CD14-positive monocyte (primary cell): ENCODE data around the gene ZNF544. TPM values are rescaled to one million over a fixed set of nuclear protein-coding genes. Genes with fewer than 3 reads are reported as not detected.
A peak's percentile ranks its signal among the peaks of the same experiment; 100 is the strongest.
"Not testable (repeated sequence)": the region's sequence is repeated elsewhere in the genome, so short reads cannot be mapped to it uniquely, and the experiment has no call there.

Experiments
- DNase-seq, 3 donors: peaks; one replicate each; pipeline ENCODE4 v3.0.0-alpha.2; 2011 to 2022
- H2AFZ ChIP-seq: 2 replicates; pipeline ENCODE4 v1.6.0; 2012; ENCODE audit warnings: mild to moderate bottlenecking, low read depth, low read length, inconsistent platforms; ENCODE audit not compliant: insufficient read depth, poor library complexity, severe bottlenecking
- H3K27ac ChIP-seq, 2 donors: 1 replicate in 1 of 2; 2 replicates in 1 of 2; pipeline ENCODE4 v1.5.1; 2012 to 2013; ENCODE audit warnings: low read length in 2 of 2, control low read depth in 1 of 2, inconsistent platforms in 1 of 2, low read depth in 1 of 2, mild to moderate bottlenecking in 1 of 2
- H3K27me3 ChIP-seq, 2 donors: one replicate each; pipeline versions ENCODE4 v1.6.0 to v1.6.1; 2011 to 2013; ENCODE audit warnings: low read length in 2 of 2; ENCODE audit not compliant: control insufficient read depth in 2 of 2, insufficient read depth in 2 of 2
- H3K36me3 ChIP-seq, 2 donors: replicated peaks in 1 of 2; 1 replicate in 1 of 2; 2 replicates in 1 of 2; pipeline versions ENCODE4 v1.5.1 to v1.6.1; 2012 to 2013; ENCODE audit warnings: low read length in 2 of 2, control low read depth in 1 of 2, inconsistent platforms in 1 of 2, mild to moderate bottlenecking in 1 of 2; ENCODE audit not compliant: insufficient read depth in 2 of 2, control insufficient read depth in 1 of 2
- H3K4me1 ChIP-seq, 2 donors: 1 replicate in 1 of 2; 2 replicates in 1 of 2; pipeline versions ENCODE4 v1.5.1 to v1.6.1; 2012 to 2013; ENCODE audit warnings: low read length in 2 of 2, control low read depth in 1 of 2, inconsistent platforms in 1 of 2, mild to moderate bottlenecking in 1 of 2, moderate library complexity in 1 of 2; ENCODE audit not compliant: insufficient read depth in 2 of 2, control insufficient read depth in 1 of 2
- H3K4me2 ChIP-seq: replicated peaks from 2 replicates; pipeline ENCODE3; 2012; ENCODE audit warnings: low read length, moderate library complexity, mild to moderate bottlenecking; ENCODE audit not compliant: poor library complexity, severe bottlenecking; ENCODE audit errors: extremely low read depth
- H3K4me3 ChIP-seq, 3 experiments: fragments of 200-600 bp in 1 of 3; sonication (generic) in 1 of 3; replicated peaks in 1 of 3; 1 replicate in 2 of 3; 2 replicates in 1 of 3; pipeline ENCODE4 v1.5.1; 2011 to 2013; ENCODE audit warnings: low read length in 3 of 3, mild to moderate bottlenecking in 3 of 3, control low read depth in 2 of 3, low read depth in 2 of 3, inconsistent platforms in 1 of 3, moderate library complexity in 1 of 3
- H3K79me2 ChIP-seq: 2 replicates; pipeline ENCODE4 v1.6.0; 2012; ENCODE audit warnings: mild to moderate bottlenecking, control low read depth, inconsistent platforms, low read length, moderate library complexity; ENCODE audit not compliant: insufficient read depth
- H3K9ac ChIP-seq: 2 replicates; pipeline ENCODE4 v1.6.0; 2017; ENCODE audit warnings: low read length, mild to moderate bottlenecking; ENCODE audit not compliant: insufficient read depth, poor library complexity, severe bottlenecking
- H3K9me3 ChIP-seq, 2 donors: replicated peaks in 1 of 2; 1 replicate in 1 of 2; 2 replicates in 1 of 2; pipeline versions ENCODE4 v1.5.1 to v1.6.1; 2012 to 2013; ENCODE audit warnings: low read length in 2 of 2, control low read depth in 1 of 2; ENCODE audit not compliant: control insufficient read depth in 1 of 2, insufficient read depth in 1 of 2
- H4K20me1 ChIP-seq: 2 replicates; pipeline ENCODE4 v1.6.0; 2012; ENCODE audit warnings: mild to moderate bottlenecking, low read length, control low read depth, moderate library complexity; ENCODE audit not compliant: insufficient read depth
- H3K27ac Mint-ChIP-seq, 7 donors: one replicate each; pipeline ENCODE4 v1.8.0; 2020; ENCODE audit warnings: mild to moderate bottlenecking in 7 of 7, mixed read lengths in 7 of 7, moderate library complexity in 6 of 7, inconsistent platforms in 2 of 7
- H3K27me3 Mint-ChIP-seq, 3 donors: one replicate each; pipeline ENCODE4 v1.8.0; 2021 to 2022; ENCODE audit warnings: low read depth in 3 of 3, mild to moderate bottlenecking in 3 of 3, mixed read lengths in 3 of 3, moderate library complexity in 3 of 3, inconsistent platforms in 1 of 3
- H3K36me3 Mint-ChIP-seq, 2 donors: one replicate each; pipeline ENCODE4 v1.8.0; 2020; ENCODE audit warnings: mixed read lengths in 2 of 2, inconsistent platforms in 1 of 2, mild to moderate bottlenecking in 1 of 2
- H3K4me1 Mint-ChIP-seq: one replicate; pipeline ENCODE4 v1.8.0; 2020; ENCODE audit warnings: mild to moderate bottlenecking, mixed read lengths
- H3K4me3 Mint-ChIP-seq, 2 donors: one replicate each; pipeline ENCODE4 v1.8.0; 2020; ENCODE audit warnings: mild to moderate bottlenecking in 2 of 2, mixed read lengths in 2 of 2, moderate library complexity in 1 of 2
- H3K9me3 Mint-ChIP-seq, 7 donors: one replicate each; pipeline ENCODE4 v1.8.0; 2020 to 2022; ENCODE audit warnings: mixed read lengths in 7 of 7, mild to moderate bottlenecking in 6 of 7, moderate library complexity in 6 of 7, inconsistent platforms in 2 of 7
- WGBS: methylation state at CpG from one replicate; pipeline ENCODE4 v1.1.5; 2013; ENCODE audit warnings: missing lambda C conversion rate; ENCODE audit not compliant: insufficient coverage; 5-methylcytosine and 5-hydroxymethylcytosine counted together
- intact Hi-C, 2 donors: fragments of 100-400 bp; cut with micrococcal nuclease; formaldehyde crosslinking; loops; one replicate each; pipeline versions ENCODE4 v1.15.0 to v1.15.1; 2023
- polyA plus RNA-seq, 3 donors: library from polyadenylated mRNA; depleted of rRNA in 1 of 3; unstranded in 2 of 3; stranded (reverse) in 1 of 3; fragments of 300-500 nt in 2 of 3; fragments of >200 nt in 1 of 3; fragmentation: Illumina TruSeq in 2 of 3; gene quantifications; 1 replicate in 2 of 3; 2 replicates in 1 of 3; pipeline ENCODE4 v1.2.3, GENCODE V29; 2012 to 2021
- TF ChIP-seq, protein P1 (sequence below): fragments of 200-600 bp; IDR thresholded peaks from one replicate; pipeline ENCODE4 v1.8.0; 2022; ENCODE audit warnings: antibody characterized with exemption, mild to moderate bottlenecking

The ZNF544 gene
- polyA plus RNA-seq, 3 donors = 1.5 to 7.9 (median 2.2) TPM

GRCh38 chr19:58310685-58311084 lies 82.0 kb downstream of the ZNF544 start:
- H3K9me3 ChIP-seq = peaks cover 49 to 54% of the 10 kb centered on the region in 2 donors
- H3K36me3 ChIP-seq = peaks cover 52 to 87% of the 10 kb centered on the region in 2 donors
- 100% methylated on average over 4 of the region's 13 CpGs for WGBS
- peaks cover 33 to 55% (median 49%) of the 10 kb centered on the region in 7 donors for H3K9me3 Mint-ChIP-seq
- H3K4me3 Mint-ChIP-seq, H3K4me3 ChIP-seq, H3K27me3 Mint-ChIP-seq, H3K4me2 ChIP-seq, H3K27ac ChIP-seq, intact Hi-C loops, H2AFZ ChIP-seq, H3K4me1 Mint-ChIP-seq, H3K27me3 ChIP-seq, H3K27ac Mint-ChIP-seq, H4K20me1 ChIP-seq, H3K4me1 ChIP-seq, H3K9ac ChIP-seq, DNase-seq: not testable (repeated sequence)
- H3K36me3 Mint-ChIP-seq = peaks cover 81 to 98% of the 10 kb centered on the region in 2 donors
- TF ChIP-seq, protein P1, sequence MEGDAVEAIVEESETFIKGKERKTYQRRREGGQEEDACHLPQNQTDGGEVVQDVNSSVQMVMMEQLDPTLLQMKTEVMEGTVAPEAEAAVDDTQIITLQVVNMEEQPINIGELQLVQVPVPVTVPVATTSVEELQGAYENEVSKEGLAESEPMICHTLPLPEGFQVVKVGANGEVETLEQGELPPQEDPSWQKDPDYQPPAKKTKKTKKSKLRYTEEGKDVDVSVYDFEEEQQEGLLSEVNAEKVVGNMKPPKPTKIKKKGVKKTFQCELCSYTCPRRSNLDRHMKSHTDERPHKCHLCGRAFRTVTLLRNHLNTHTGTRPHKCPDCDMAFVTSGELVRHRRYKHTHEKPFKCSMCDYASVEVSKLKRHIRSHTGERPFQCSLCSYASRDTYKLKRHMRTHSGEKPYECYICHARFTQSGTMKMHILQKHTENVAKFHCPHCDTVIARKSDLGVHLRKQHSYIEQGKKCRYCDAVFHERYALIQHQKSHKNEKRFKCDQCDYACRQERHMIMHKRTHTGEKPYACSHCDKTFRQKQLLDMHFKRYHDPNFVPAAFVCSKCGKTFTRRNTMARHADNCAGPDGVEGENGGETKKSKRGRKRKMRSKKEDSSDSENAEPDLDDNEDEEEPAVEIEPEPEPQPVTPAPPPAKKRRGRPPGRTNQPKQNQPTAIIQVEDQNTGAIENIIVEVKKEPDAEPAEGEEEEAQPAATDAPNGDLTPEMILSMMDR = peak; percentile 16
- H3K79me2 ChIP-seq = peaks cover 32% of the 10 kb centered on the region

GRCh38 chr19:58311345-58311865 lies 82.7 kb downstream of the ZNF544 start:
- no peaks in the 10 kb centered on the region for H3K27me3 ChIP-seq

More at GRCh38 chr19:58311345-58311865, 82.7 kb downstream of the ZNF544 start:
- intact Hi-C loops = no loop called here
- H3K4me1 Mint-ChIP-seq = peaks cover 2% of the 10 kb centered on the region
- no peak overlapping the region for H3K4me3 ChIP-seq
- H3K9me3 Mint-ChIP-seq = peaks cover 33 to 55% (median 47%) of the 10 kb centered on the region in 7 donors
- WGBS = 94% methylated on average over 3 of the region's 7 CpGs
- H3K9ac ChIP-seq = no peak overlapping the region
- H3K4me3 Mint-ChIP-seq = no peak overlapping the region
- peaks cover 76 to 96% of the 10 kb centered on the region in 2 donors for H3K36me3 Mint-ChIP-seq
- no peaks in the 10 kb centered on the region for H4K20me1 ChIP-seq
- H3K9me3 ChIP-seq = peaks cover 49 to 58% of the 10 kb centered on the region in 2 donors
- H3K27ac ChIP-seq = no peak overlapping the region
- H3K27ac Mint-ChIP-seq = no peak overlapping the region
- no peak for DNase-seq
- H2AFZ ChIP-seq = no peak overlapping the region
- no peak overlapping the region for H3K4me2 ChIP-seq
- peaks cover 0 to under 1% of the 10 kb centered on the region in 2 donors for H3K4me1 ChIP-seq
- H3K79me2 ChIP-seq = peaks cover 24% of the 10 kb centered on the region
- peaks cover 52 to 89% of the 10 kb centered on the region in 2 donors for H3K36me3 ChIP-seq
- TF ChIP-seq, protein P1 = no peak
- H3K27me3 Mint-ChIP-seq = peaks cover 0 to 2% (median 1%) of the 10 kb centered on the region in 3 donors

Other genes with a start within 250 kb of the ZNF544 start
- gene ZNF606, start 226.1 kb upstream of the ZNF544 start, polyA plus RNA-seq = 1 to 10 TPM in 2 of 3 donors, under 1 TPM in 1; 0.87 to 1.7 (median 1.2) TPM
- gene ZSCAN1, start 194.9 kb upstream of the ZNF544 start, polyA plus RNA-seq = not detected
- gene ZNF135, start 169.6 kb upstream of the ZNF544 start, polyA plus RNA-seq = under 1 TPM in 2 of 3 donors, not detected in 1; 0.32 to 0.37 TPM
- gene ZSCAN18, start 130.7 kb upstream of the ZNF544 start, polyA plus RNA-seq = 1 to 10 TPM; 1.1 to 4.1 (median 2.3) TPM
- gene ZNF329, start 78.1 kb upstream of the ZNF544 start, polyA plus RNA-seq = 1 to 10 TPM in 1 of 3 donors, under 1 TPM in 2; 0.56 to 1.2 (median 0.65) TPM
- 10 to 100 TPM in 1 of 3 donors, 1 to 10 TPM in 2; 5.8 to 10.1 (median 9.0) TPM for gene ZNF274, start 45.9 kb upstream of the ZNF544 start, polyA plus RNA-seq
- gene ZNF8, start 50.0 kb downstream of the ZNF544 start, polyA plus RNA-seq = 1 to 10 TPM in 1 of 3 donors, under 1 TPM in 2; 0.05 to 2.4 (median 0.25) TPM
- gene ERVK3-1, start 76.5 kb downstream of the ZNF544 start, polyA plus RNA-seq = 10 to 100 TPM; 34.6 to 61.5 (median 38.8) TPM
- gene ZSCAN22, start 98.1 kb downstream of the ZNF544 start, polyA plus RNA-seq = 1 to 10 TPM in 1 of 3 donors, under 1 TPM in 2; 0.58 to 1.2 (median 0.99) TPM
- 10 to 100 TPM; 30.2 to 54.5 (median 35.3) TPM for gene A1BG, start 124.6 kb downstream of the ZNF544 start, polyA plus RNA-seq
- under 1 TPM; 0.28 to 0.60 (median 0.41) TPM for gene ZNF497, start 133.8 kb downstream of the ZNF544 start, polyA plus RNA-seq
- under 1 TPM; 0.13 to 0.72 (median 0.33) TPM for gene ZNF837, start 152.1 kb downstream of the ZNF544 start, polyA plus RNA-seq
- gene RPS5, start 158.4 kb downstream of the ZNF544 start, polyA plus RNA-seq = 1,000 to 10,000 TPM in 1 of 3 donors, 100 to 1,000 TPM in 2; 485 to 1,381 (median 580) TPM
- not detected for gene RNF225, start 166.7 kb downstream of the ZNF544 start, polyA plus RNA-seq
- 1 to 10 TPM; 1.2 to 3.1 (median 1.7) TPM for gene ZNF584, start 179.7 kb downstream of the ZNF544 start, polyA plus RNA-seq
- under 1 TPM; 0.40 to 0.92 (median 0.75) TPM for gene ZNF132, start 211.2 kb downstream of the ZNF544 start, polyA plus RNA-seq
- 1 to 10 TPM in 1 of 3 donors, under 1 TPM in 2; 0.46 to 3.1 (median 0.82) TPM for gene ZNF324B, start 222.7 kb downstream of the ZNF544 start, polyA plus RNA-seq
- gene ZNF324, start 238.2 kb downstream of the ZNF544 start, polyA plus RNA-seq = 1 to 10 TPM; 4.1 to 5.7 (median 5.3) TPM
- gene ZNF446, start 247.4 kb downstream of the ZNF544 start, polyA plus RNA-seq = 1 to 10 TPM; 2.0 to 6.2 (median 2.2) TPM